AG09319 (cell line): Measurements from ENCODE around the gene PNMA5.

Experiments used
- DNase-seq: peaks from one replicate; pipeline ENCODE4 v3.0.0-alpha.2; 2010; ENCODE audit warnings: low read depth; ENCODE audit errors: extremely low read depth
- TF ChIP-seq, protein P1 (sequence below): IDR thresholded peaks from 2 replicates; pipeline ENCODE4 v1.5.1; 2011; ENCODE audit warnings: low read depth, mild to moderate bottlenecking, inconsistent platforms, low read length, moderate library complexity

Gene PNMA5

DNA sequence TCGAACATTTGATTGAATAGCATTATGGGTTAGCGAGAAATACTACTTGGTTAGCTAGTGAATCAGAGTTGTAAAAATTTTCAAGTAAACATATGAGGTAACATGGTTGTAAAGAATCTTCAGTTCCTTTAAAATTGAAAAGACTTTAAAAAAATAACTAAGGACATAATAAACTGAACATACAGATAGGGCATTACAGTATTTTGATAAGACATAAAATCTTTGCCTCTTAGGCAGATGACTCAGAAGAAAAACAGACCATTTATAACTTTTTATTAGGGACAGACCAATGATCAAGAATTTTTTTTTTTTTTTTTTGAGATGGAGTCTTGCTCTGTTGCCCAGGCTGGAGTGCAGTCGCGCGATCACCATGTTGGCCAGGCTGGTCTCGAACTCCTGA, 43.1 kb downstream of the PNMA5 start:
- TF ChIP-seq, protein P1, sequence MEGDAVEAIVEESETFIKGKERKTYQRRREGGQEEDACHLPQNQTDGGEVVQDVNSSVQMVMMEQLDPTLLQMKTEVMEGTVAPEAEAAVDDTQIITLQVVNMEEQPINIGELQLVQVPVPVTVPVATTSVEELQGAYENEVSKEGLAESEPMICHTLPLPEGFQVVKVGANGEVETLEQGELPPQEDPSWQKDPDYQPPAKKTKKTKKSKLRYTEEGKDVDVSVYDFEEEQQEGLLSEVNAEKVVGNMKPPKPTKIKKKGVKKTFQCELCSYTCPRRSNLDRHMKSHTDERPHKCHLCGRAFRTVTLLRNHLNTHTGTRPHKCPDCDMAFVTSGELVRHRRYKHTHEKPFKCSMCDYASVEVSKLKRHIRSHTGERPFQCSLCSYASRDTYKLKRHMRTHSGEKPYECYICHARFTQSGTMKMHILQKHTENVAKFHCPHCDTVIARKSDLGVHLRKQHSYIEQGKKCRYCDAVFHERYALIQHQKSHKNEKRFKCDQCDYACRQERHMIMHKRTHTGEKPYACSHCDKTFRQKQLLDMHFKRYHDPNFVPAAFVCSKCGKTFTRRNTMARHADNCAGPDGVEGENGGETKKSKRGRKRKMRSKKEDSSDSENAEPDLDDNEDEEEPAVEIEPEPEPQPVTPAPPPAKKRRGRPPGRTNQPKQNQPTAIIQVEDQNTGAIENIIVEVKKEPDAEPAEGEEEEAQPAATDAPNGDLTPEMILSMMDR = no peak
- DNase-seq = no peak

- no peak for DNase-seq
- TF ChIP-seq, protein P1 = no peak
Observed at GRCh38 chrX:152949114-152949513, 44.8 kb downstream of the PNMA5 start.

DNA sequence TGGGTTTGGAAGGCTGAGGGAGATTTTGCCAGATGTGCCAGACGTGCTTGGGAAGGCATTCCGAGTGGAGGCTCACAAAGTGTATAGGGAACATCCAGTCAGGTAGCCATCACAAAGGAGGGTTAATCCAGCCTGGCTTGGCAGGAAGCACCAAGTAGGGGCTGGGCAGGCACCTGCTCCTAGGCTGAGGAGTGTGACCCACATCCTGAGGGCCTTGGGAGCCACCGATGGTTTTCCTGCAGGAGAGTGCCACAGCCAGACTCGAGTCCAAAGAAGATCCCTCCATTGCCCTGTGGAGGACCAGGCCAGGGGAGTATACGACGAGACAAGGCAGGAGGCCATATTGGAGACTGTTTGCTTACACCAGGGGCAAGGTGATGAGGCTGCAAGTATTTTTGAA, 47.2 kb downstream of the PNMA5 start:
- TF ChIP-seq, protein P1 = no peak

GRCh38 chrX:152945021-152945979, 48.6 kb downstream of the PNMA5 start:
- TF ChIP-seq, protein P1 = no peak
- no peak for DNase-seq

More for the DNA sequence above, 47.2 kb downstream of the PNMA5 start:
- DNase-seq = no peak

GRCh38 chrX:152943826-152944225, 50.1 kb downstream of the PNMA5 start:
- TF ChIP-seq, protein P1 = no peak
- DNase-seq = no peak

DNA sequence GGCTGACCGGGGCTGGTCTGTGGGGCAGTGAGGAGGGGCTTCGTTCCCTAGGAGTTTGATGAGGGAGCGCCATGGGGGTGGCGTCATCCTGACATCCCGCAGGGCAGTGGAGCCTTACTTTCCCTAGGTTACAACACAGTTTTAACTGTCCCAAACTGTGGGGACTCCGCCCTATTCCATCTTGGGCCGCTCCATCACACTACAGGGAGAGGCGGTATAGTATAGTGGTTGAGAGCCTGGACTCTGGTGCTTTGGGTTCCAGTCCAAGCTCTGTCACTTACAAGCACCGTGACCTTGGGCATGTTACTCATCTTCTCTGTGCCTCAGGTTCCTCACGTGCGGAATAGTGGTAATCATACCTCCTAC, 51.9 kb downstream of the PNMA5 start:
- TF ChIP-seq, protein P1 = no peak
- no peak for DNase-seq

DNA sequence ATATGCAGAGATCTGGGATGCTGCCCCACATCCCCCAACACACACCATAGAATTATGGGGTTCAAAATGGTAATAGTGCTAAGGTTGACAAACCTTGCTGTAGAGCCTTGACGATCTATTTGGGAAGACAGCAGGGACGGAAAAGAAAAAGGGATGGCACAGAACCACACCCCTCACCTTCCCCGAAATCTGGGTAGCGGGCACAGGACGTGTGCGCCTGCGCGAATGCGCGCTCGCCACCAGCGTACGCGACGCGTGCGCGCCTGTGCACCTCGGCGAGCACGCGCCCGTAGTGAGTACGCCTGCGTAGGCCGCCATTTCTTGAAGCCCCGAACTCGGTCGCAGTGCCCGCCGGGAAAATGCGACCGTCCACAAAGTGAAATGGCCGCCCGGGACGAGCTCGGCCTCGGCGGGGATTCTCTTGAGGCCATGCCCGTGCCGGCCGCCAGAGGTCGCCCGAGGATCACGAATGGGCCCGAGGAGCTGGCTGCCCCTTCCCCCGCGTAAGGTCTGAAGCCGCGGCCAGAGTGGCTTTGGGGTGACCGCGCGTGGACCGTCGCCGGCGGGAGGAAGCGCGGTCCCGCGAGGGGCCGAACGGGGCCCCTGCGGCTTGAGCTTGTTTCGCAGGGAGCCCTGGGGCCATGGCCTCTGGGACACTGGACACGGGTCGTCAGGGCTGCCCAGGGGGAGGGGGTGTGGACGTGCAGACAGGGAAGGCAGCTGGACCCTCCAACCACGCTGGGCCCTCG, 52.4 kb downstream of the PNMA5 start:
- DNase-seq = peak; percentile 83
- TF ChIP-seq, protein P1 = peak; percentile 66
